Spleen (tissue), 7 donors: ENCODE results near the gene NOL11.

Experiments
- POLR2A ChIP-seq, 3 donors: fragments of 450-650 bp; IDR thresholded peaks; one replicate each; pipeline ENCODE4 v1.5.1; 2017; ENCODE audit warnings: antibody characterized with exemption in 3 of 3, mild to moderate bottlenecking in 1 of 3
- POLR2AphosphoS5 ChIP-seq, 3 donors: sonication (generic); formaldehyde crosslinking; IDR thresholded peaks; one replicate each; pipeline ENCODE4 v1.5.1; 2017; ENCODE audit warnings: antibody characterized with exemption in 3 of 3
- TF ChIP-seq, protein P1 (sequence below), 11 experiments: fragments of 200-600 bp in 7 of 11; fragments of 450-650 bp in 4 of 11; sonication (generic) in 4 of 11; IDR thresholded peaks in 8 of 11; conservative IDR thresholded peaks in 3 of 11; 1 replicate in 7 of 11; 2 replicates in 4 of 11; pipeline versions ENCODE4 v1.4.0 to v1.8.0; 2016 to 2021; ENCODE audit warnings: antibody characterized with exemption in 11 of 11, inconsistent platforms in 4 of 11, mild to moderate bottlenecking in 1 of 11
- donor health status: DM: no; HTN: no; CAD: no; lungs with moderate emphysema.
- donor health status: DM: no; HTN: no; CAD: no.
- donor health status: DM: no; HTN: no; CAD: no.

DNA sequence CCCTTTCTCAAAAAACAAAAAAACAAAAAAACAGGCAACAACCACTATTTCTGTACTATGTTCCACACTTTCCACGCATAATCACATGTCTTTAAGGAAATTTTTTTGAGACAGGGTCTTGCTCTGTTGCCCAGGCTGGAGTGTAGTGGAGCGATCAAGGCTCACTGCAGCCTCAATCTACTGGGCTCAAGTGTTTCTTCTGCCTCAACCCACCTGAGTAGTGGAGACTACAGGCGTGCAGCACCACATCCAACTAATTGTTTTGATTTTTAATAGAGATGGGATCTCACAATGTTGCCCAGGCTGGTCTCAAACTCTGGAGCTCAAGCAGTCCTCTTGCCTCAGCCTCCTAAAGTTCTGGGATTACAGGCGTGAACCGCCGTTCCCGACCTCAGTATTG, 54.9 kb downstream of the NOL11 start:
- TF ChIP-seq, protein P1, sequence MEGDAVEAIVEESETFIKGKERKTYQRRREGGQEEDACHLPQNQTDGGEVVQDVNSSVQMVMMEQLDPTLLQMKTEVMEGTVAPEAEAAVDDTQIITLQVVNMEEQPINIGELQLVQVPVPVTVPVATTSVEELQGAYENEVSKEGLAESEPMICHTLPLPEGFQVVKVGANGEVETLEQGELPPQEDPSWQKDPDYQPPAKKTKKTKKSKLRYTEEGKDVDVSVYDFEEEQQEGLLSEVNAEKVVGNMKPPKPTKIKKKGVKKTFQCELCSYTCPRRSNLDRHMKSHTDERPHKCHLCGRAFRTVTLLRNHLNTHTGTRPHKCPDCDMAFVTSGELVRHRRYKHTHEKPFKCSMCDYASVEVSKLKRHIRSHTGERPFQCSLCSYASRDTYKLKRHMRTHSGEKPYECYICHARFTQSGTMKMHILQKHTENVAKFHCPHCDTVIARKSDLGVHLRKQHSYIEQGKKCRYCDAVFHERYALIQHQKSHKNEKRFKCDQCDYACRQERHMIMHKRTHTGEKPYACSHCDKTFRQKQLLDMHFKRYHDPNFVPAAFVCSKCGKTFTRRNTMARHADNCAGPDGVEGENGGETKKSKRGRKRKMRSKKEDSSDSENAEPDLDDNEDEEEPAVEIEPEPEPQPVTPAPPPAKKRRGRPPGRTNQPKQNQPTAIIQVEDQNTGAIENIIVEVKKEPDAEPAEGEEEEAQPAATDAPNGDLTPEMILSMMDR (IDR thresholded peaks at IDR 0.05 in 8 of 11, conservative IDR thresholded peaks at IDR 0.05 in 3 of 11): no peak
- TF ChIP-seq POLR2A (IDR thresholded peaks at IDR 0.05) (no peak), POLR2AphosphoS5 (IDR thresholded peaks at IDR 0.05) (no peak)
